SK-N-SH (cell line): Measurements from ENCODE around the gene CALCOCO1.

Experiments
- CTCF ChIP-seq: fragments of 200-600 bp; sonication (generic); IDR thresholded peaks from 2 replicates; pipeline ENCODE4 v1.6.1; 2017; ENCODE audit warnings: antibody characterized with exemption, mild to moderate bottlenecking, moderate library complexity
- EZH2phosphoT487 ChIP-seq: fragments of 200-600 bp; sonication (generic); IDR thresholded peaks from 2 replicates; pipeline ENCODE4 v1.6.1; 2017; ENCODE audit warnings: low read depth, mixed run types, mild to moderate bottlenecking, antibody characterized with exemption, moderate library complexity, borderline replicate concordance
- FOXM1 ChIP-seq: IDR thresholded peaks from 2 replicates; pipeline ENCODE4 v1.4.0; 2012; ENCODE audit warnings: low read depth, mild to moderate bottlenecking
- IRF3 ChIP-seq: fragments of 150-350 bp; IDR thresholded peaks from 2 replicates; pipeline ENCODE4 v1.6.1; 2016; ENCODE audit warnings: mild to moderate bottlenecking, low read depth, low read length
- MAX ChIP-seq: IDR thresholded peaks from 2 replicates; pipeline ENCODE4 v1.4.0; 2012; ENCODE audit warnings: low read depth
- MXI1 ChIP-seq: IDR thresholded peaks from 2 replicates; pipeline ENCODE4 v1.6.1; 2012; ENCODE audit warnings: mild to moderate bottlenecking, low read depth, low read length, improper control_type of control experiment
- REST ChIP-seq: IDR thresholded peaks from 2 replicates; pipeline ENCODE4 v1.6.1; 2012; ENCODE audit warnings: mild to moderate bottlenecking, low read depth, low read length, moderate library complexity
- RFX5 ChIP-seq: IDR thresholded peaks from 2 replicates; pipeline ENCODE4 v1.6.1; 2012; ENCODE audit warnings: mild to moderate bottlenecking, improper control_type of control experiment, low read length
- SIN3A ChIP-seq: IDR thresholded peaks from 2 replicates; pipeline ENCODE4 v1.6.1; 2012; ENCODE audit warnings: low read depth, mild to moderate bottlenecking, low read length, moderate library complexity, borderline replicate concordance
- SMC3 ChIP-seq: IDR thresholded peaks from 2 replicates; pipeline ENCODE4 v1.6.1; 2012; ENCODE audit warnings: low read depth, low read length, improper control_type of control experiment
- USF2 ChIP-seq: fragments of 150-350 bp; IDR thresholded peaks from 2 replicates; pipeline ENCODE4 v1.6.1; 2017; ENCODE audit warnings: antibody characterized with exemption, low read length, low read depth, borderline replicate concordance
- YY1 ChIP-seq: IDR thresholded peaks from 2 replicates; pipeline ENCODE4 v1.4.0; 2012; ENCODE audit warnings: low read depth, mild to moderate bottlenecking
- ZBTB33 ChIP-seq: IDR thresholded peaks from 2 replicates; pipeline ENCODE4 v1.4.0; 2012; ENCODE audit warnings: low read depth, borderline replicate concordance

- no peak for TF ChIP-seq REST
- TF ChIP-seq MXI1, result no peak
- no peak for TF ChIP-seq SIN3A
- TF ChIP-seq EZH2phosphoT487, result no peak
- no peak for TF ChIP-seq USF2
- no peak for TF ChIP-seq CTCF
- no peak for TF ChIP-seq MAX
- TF ChIP-seq ZBTB33, result no peak
- no peak for TF ChIP-seq SMC3
- no peak for TF ChIP-seq IRF3
- no peak for TF ChIP-seq FOXM1
- no peak for TF ChIP-seq RFX5
- TF ChIP-seq YY1, result no peak
These were observed 60.2 kb downstream of the CALCOCO1 start for GRCh38 chr12:53667080-53667479.
